ENCODE results near the gene NAALADL2.

NAALADL2 gene

DNA sequence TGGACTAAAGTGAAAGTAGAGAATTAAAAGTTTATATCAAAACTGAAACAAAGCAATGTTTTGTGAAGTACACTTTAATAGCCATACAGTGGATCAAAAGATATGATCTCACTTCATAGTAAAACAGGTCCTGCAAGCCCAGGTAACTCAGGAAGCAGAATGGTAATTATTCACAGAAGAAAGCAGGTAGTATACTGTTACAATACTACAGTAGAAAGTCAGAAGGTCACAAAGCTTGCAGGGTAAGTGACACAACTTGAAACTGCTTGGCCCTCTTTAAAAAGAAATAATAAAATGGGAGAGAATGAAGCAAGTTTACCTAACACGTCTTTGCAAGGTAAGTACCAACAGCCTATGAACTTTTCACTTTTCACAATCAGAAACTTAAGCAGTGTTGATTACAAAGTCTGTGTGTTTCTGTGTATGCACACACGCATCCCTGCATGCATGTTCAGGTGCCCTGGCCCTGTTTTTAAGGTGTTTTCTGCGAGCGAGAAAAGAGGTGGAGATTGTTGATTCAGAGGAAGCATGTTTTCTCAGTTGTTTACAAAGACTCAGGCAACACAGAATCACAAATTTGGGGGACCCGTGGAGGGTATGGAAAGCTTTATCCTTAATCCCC is at the start of gene NAALADL2:
Gene NAALADL2 (plus strand): TSS at position 221 of the 622 bp plus-strand sequence.
- Histone ChIP-seq H3K9me3 (ENCODE audit: control insufficient read depth, insufficient read depth, low read depth, low read length) (no peaks in the 10 kb centered on the region), H3K4me1 (ENCODE audit: control insufficient read depth, insufficient read depth, low read length) (peaks cover 8% of the 10 kb centered on the region; the same call in 1 of the 2 replicates), H3K9ac (ENCODE audit: low read length) (no peak within 1 kb of the TSS), H3K27me3 (ENCODE audit: control insufficient read depth, insufficient read depth, low read length) (no peaks in the 10 kb centered on the region), H3K36me3 (ENCODE audit: control insufficient read depth, insufficient read depth, low read length) (no peaks in the 10 kb centered on the region), H3K4me3 (ENCODE audit: low read depth, low read length) (no peak within 1 kb of the TSS), H3K27ac (ENCODE audit: low read depth, low read length) (no peak within 1 kb of the TSS)

DNA sequence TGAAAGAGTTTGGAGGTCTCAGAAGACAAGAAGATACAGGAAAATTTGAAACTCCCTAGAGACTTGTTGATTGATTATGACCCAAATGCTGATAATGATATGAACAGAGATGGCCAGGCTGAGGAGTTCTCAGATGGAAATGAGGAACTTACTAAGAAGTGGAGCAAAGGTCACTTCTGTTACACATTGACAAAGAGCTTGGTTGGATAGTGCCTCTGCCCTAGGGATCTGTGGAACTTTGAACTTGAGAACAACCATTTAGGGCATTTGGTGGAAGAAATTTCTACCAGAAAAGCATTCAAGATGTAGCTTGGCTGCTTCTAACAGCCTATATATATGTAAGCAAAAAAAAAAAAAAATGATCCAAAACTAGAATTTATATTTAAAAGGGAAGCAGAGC is 48.9 kb upstream of the NAALADL2 start:
- H3K4me3 ChIP-seq (ENCODE audit: low read depth, low read length) = no peak overlapping the region
- H3K36me3 ChIP-seq (ENCODE audit: control insufficient read depth, insufficient read depth, low read length) = no peaks in the 10 kb centered on the region
- H3K4me1 ChIP-seq (ENCODE audit: control insufficient read depth, insufficient read depth, low read length) = no peaks in the 10 kb centered on the region
- H3K27me3 ChIP-seq (ENCODE audit: control insufficient read depth, insufficient read depth, low read length) = no peaks in the 10 kb centered on the region
- H3K9me3 ChIP-seq (ENCODE audit: control insufficient read depth, insufficient read depth, low read depth, low read length) = peaks cover 9% of the 10 kb centered on the region
- H3K9ac ChIP-seq (ENCODE audit: low read length) = no peak overlapping the region
- no peak overlapping the region for H3K27ac ChIP-seq (ENCODE audit: low read depth, low read length)

DNA sequence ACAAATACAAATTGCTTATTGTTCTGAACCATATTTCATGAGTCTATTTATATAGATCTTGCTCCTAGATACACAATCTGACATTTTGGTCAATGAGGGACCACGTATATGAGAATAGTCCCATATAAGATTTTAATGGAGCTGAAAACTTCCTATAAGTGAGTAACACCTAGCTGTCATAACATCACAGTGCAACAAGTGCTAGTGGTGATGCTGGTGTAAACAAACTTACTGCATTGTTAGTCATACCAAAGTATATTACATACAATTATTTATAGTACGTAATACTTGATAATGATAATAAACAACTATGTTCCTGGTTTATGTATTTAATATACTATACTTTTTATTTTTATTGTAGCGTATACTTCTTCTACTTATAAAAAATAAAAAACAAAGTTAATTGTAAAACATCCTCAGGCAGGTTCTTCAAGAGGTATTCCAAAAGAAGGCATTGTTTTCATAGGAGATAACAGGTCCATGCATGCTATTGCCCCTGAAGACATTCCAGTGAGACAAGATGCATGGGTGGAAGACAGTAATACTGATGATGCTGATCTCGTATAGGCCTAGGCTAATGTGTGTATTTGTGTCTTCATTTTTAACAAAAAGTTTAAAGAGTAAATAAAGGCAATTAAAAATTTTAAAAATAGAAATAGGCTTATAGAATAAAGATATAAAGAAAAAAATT is 46.8 kb upstream of the NAALADL2 start:
- H3K27ac ChIP-seq (ENCODE audit: low read depth, low read length) = no peak overlapping the region
- H3K4me1 ChIP-seq (ENCODE audit: control insufficient read depth, insufficient read depth, low read length) = no peaks in the 10 kb centered on the region
- no peak overlapping the region for H3K4me3 ChIP-seq (ENCODE audit: low read depth, low read length)
- no peaks in the 10 kb centered on the region for H3K27me3 ChIP-seq (ENCODE audit: control insufficient read depth, insufficient read depth, low read length)
- H3K9me3 ChIP-seq (ENCODE audit: control insufficient read depth, insufficient read depth, low read depth, low read length) = peaks cover 9% of the 10 kb centered on the region
- H3K9ac ChIP-seq (ENCODE audit: low read length) = no peak overlapping the region
- H3K36me3 ChIP-seq (ENCODE audit: control insufficient read depth, insufficient read depth, low read length) = no peaks in the 10 kb centered on the region

DNA sequence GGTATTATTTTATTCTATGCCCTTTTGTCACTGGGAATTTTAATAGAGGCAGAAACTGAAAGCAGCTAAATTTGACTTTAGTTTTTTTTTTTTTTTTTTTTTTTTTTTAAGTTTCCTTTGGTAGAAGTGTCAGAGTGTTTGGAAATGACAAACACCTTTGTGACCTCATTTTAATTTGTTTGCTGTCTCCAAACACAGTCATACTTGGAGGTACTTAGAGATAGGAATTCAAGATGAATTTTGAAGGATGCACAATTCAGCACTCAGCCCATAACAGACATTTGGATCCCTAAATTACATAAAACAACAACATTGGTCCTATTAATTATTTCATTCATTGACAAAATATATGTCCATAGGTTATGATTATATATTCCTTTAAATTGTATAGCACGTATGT is 43.4 kb upstream of the NAALADL2 start:
- Histone ChIP-seq H3K4me3 (ENCODE audit: low read depth, low read length) (no peak overlapping the region), H3K9ac (ENCODE audit: low read length) (no peak overlapping the region), H3K27ac (ENCODE audit: low read depth, low read length) (no peak overlapping the region), H3K4me1 (ENCODE audit: control insufficient read depth, insufficient read depth, low read length) (no peaks in the 10 kb centered on the region), H3K27me3 (ENCODE audit: control insufficient read depth, insufficient read depth, low read length) (no peaks in the 10 kb centered on the region), H3K36me3 (ENCODE audit: control insufficient read depth, insufficient read depth, low read length) (no peaks in the 10 kb centered on the region), H3K9me3 (ENCODE audit: control insufficient read depth, insufficient read depth, low read depth, low read length) (peaks cover 6% of the 10 kb centered on the region)

DNA sequence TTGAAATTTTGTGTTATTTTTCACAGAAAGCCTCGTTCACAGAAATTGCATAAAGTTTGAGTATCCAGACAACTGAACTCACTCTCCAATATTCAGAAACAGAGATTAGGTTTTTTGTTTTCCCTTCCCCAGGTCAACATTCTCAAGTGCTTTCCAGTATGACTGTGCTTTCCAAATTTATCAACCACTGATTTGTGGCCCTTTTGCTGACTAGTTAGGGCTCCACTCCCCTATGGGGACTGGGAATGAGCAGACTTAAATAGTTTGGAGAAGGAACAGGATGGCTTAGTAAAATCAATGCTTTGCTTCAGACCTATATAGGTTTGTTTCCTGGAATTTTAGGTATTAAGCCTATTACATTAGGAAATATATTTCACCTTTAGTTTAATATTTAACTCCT is 38.2 kb upstream of the NAALADL2 start:
- H3K27me3 ChIP-seq (ENCODE audit: control insufficient read depth, insufficient read depth, low read length) = no peaks in the 10 kb centered on the region
- no peak overlapping the region for H3K27ac ChIP-seq (ENCODE audit: low read depth, low read length)
- H3K9me3 ChIP-seq (ENCODE audit: control insufficient read depth, insufficient read depth, low read depth, low read length) = no peaks in the 10 kb centered on the region

DNA sequence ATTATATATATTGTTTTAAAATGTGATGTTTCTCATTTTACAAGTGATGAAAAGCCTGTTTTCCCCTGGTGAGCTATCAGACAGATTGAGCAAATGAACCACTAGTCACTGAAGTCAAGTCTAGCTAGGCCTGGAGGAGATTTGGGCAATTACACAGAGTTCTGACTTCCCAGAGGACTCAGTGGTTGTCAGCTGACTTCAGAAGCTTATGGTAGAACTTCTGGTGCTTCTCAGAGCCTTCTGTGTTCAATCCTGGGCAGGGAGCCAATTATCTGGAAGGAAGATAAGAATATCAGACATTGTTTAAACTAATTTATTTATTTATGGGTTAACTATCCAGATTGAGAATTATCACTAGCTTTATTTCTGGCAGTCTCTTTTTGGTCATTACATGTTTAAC is 37.7 kb upstream of the NAALADL2 start:
- no peaks in the 10 kb centered on the region for H3K4me1 ChIP-seq (ENCODE audit: control insufficient read depth, insufficient read depth, low read length)
- H3K27me3 ChIP-seq (ENCODE audit: control insufficient read depth, insufficient read depth, low read length) = no peaks in the 10 kb centered on the region
- H3K36me3 ChIP-seq (ENCODE audit: control insufficient read depth, insufficient read depth, low read length) = no peaks in the 10 kb centered on the region
- no peak overlapping the region for H3K4me3 ChIP-seq (ENCODE audit: low read depth, low read length)
- H3K9ac ChIP-seq (ENCODE audit: low read length) = no peak overlapping the region
- H3K9me3 ChIP-seq (ENCODE audit: control insufficient read depth, insufficient read depth, low read depth, low read length) = no peaks in the 10 kb centered on the region
- no peak overlapping the region for H3K27ac ChIP-seq (ENCODE audit: low read depth, low read length)

More for the DNA sequence above, 38.2 kb upstream of the NAALADL2 start:
- H3K4me1 ChIP-seq (ENCODE audit: control insufficient read depth, insufficient read depth, low read length) = no peaks in the 10 kb centered on the region
- H3K4me3 ChIP-seq (ENCODE audit: low read depth, low read length) = no peak overlapping the region
- H3K36me3 ChIP-seq (ENCODE audit: control insufficient read depth, insufficient read depth, low read length) = no peaks in the 10 kb centered on the region
- no peak overlapping the region for H3K9ac ChIP-seq (ENCODE audit: low read length)

DNA sequence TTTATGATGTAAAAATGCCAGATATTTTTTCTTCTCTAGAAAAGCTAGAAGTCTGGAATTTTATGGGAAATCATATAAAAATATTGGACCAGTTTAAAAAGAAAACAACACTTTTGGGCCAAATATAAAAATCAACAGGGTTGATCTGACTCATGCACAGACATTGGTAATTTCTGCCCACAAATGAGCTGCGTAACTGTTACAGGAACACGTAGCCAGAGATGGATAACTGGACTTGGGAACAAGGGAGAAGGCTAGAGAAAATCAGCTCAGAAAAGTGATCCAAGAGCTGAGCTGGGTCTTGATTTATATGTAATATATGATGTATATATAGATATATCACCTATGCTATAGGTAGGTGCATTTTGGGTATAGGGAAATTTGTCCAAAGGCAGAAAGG is 36.8 kb upstream of the NAALADL2 start:
- Histone ChIP-seq H3K36me3 (ENCODE audit: control insufficient read depth, insufficient read depth, low read length) (no peaks in the 10 kb centered on the region), H3K27me3 (ENCODE audit: control insufficient read depth, insufficient read depth, low read length) (no peaks in the 10 kb centered on the region), H3K9ac (ENCODE audit: low read length) (no peak overlapping the region), H3K9me3 (ENCODE audit: control insufficient read depth, insufficient read depth, low read depth, low read length) (no peaks in the 10 kb centered on the region), H3K4me3 (ENCODE audit: low read depth, low read length) (no peak overlapping the region), H3K27ac (ENCODE audit: low read depth, low read length) (no peak overlapping the region), H3K4me1 (ENCODE audit: control insufficient read depth, insufficient read depth, low read length) (no peaks in the 10 kb centered on the region)

DNA sequence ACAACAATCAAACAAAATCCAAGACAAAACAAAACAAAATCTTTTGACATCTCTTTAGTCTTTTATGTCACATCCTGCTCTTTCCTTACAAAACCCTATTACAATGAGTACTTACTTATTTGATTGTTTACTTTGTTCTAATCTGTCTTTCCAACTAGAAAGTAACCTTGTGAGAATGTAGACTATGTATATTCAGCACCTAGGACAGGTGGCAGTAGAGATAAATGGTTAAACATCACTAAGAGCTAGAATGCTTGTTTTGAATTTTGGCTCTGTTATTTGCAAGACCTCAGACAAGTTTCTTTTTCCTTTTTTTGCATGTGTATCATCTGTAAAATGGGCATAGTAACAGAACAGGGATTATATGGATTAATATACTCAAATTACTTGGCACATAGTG is 33.1 kb upstream of the NAALADL2 start:
- Histone ChIP-seq H3K36me3 (ENCODE audit: control insufficient read depth, insufficient read depth, low read length) (no peaks in the 10 kb centered on the region), H3K27ac (ENCODE audit: low read depth, low read length) (no peak overlapping the region), H3K27me3 (ENCODE audit: control insufficient read depth, insufficient read depth, low read length) (no peaks in the 10 kb centered on the region), H3K9me3 (ENCODE audit: control insufficient read depth, insufficient read depth, low read depth, low read length) (no peaks in the 10 kb centered on the region), H3K4me3 (ENCODE audit: low read depth, low read length) (no peak overlapping the region), H3K9ac (ENCODE audit: low read length) (no peak overlapping the region), H3K4me1 (ENCODE audit: control insufficient read depth, insufficient read depth, low read length) (no peaks in the 10 kb centered on the region)

DNA sequence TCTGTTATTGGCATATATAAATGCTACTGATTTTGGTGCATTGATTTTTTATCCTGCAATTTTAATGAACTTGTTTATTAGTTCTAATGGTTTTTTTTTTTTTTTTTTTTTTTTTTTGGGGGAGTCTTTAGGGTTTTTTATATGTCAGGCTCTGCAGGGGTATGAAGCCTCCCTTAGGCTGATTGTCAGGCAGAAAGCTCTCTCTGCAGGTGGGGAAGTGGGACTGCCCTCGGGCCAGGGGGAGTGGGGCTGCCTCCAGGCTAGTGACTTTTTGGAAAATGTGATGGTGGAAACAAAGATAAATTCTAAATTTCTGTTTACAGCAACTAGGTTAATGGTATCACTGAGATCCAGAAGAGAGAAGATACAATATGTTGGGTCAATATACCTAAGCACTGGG is 14.4 kb upstream of the NAALADL2 start:
- Histone ChIP-seq H3K9ac (ENCODE audit: low read length) (no peak overlapping the region), H3K36me3 (ENCODE audit: control insufficient read depth, insufficient read depth, low read length) (no peaks in the 10 kb centered on the region), H3K27me3 (ENCODE audit: control insufficient read depth, insufficient read depth, low read length) (no peaks in the 10 kb centered on the region), H3K4me3 (ENCODE audit: low read depth, low read length) (no peak overlapping the region), H3K27ac (ENCODE audit: low read depth, low read length) (no peak overlapping the region), H3K9me3 (ENCODE audit: control insufficient read depth, insufficient read depth, low read depth, low read length) (no peaks in the 10 kb centered on the region), H3K4me1 (ENCODE audit: control insufficient read depth, insufficient read depth, low read length) (peaks cover 8% of the 10 kb centered on the region; the same call in 1 of the 2 replicates)

DNA sequence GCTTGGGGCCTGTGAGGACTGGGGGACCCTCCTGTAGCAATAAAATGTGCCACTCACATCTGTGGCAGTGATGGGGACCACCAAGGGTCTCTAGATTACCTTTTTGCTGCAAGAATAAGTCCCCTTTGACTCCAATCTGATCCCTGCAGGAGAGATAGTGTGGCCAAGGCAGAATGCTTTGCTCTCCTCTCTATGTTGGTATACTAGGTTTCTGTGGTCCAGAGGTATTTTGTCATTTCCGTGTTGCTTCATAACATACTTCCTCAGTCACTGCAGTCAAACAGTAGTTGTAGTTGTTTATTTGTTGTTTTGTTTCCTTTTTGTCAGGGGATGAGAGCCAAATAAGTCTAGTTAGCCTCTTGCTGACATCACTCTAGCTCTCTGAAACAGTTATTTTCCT is 13.1 kb upstream of the NAALADL2 start:
- H3K9ac ChIP-seq (ENCODE audit: low read length) = no peak overlapping the region
- no peaks in the 10 kb centered on the region for H3K27me3 ChIP-seq (ENCODE audit: control insufficient read depth, insufficient read depth, low read length)
- peaks cover 7% of the 10 kb centered on the region; the same call in 1 of the 2 replicates for H3K4me1 ChIP-seq (ENCODE audit: control insufficient read depth, insufficient read depth, low read length)
- no peaks in the 10 kb centered on the region for H3K36me3 ChIP-seq (ENCODE audit: control insufficient read depth, insufficient read depth, low read length)
- H3K9me3 ChIP-seq (ENCODE audit: control insufficient read depth, insufficient read depth, low read depth, low read length) = no peaks in the 10 kb centered on the region
- no peak overlapping the region for H3K4me3 ChIP-seq (ENCODE audit: low read depth, low read length)
- no peak overlapping the region for H3K27ac ChIP-seq (ENCODE audit: low read depth, low read length)

DNA sequence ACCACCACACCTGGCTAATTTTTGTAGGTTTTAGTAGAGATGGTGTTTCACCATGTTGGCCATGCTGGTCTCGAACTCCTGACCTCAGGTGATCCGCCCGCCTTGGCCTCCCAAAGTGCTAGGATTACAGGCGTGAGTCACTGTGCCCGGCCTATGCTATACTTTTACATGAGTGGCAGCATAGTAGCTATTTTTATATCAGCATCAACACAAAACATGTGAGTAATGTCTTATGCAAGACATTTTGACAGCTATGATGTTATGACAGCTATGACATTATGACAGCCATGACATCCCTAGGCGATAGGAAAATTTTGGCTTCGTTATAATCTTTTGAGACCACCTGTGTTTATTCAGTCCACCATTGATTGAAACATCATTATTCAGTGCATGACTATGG is 4.1 kb upstream of the NAALADL2 start:
- H3K4me1 ChIP-seq (ENCODE audit: control insufficient read depth, insufficient read depth, low read length) = peaks cover 8% of the 10 kb centered on the region; the same call in 1 of the 2 replicates
- H3K36me3 ChIP-seq (ENCODE audit: control insufficient read depth, insufficient read depth, low read length) = no peaks in the 10 kb centered on the region
- no peaks in the 10 kb centered on the region for H3K27me3 ChIP-seq (ENCODE audit: control insufficient read depth, insufficient read depth, low read length)
- H3K9me3 ChIP-seq (ENCODE audit: control insufficient read depth, insufficient read depth, low read depth, low read length) = no peaks in the 10 kb centered on the region
- no peak overlapping the region for H3K27ac ChIP-seq (ENCODE audit: low read depth, low read length)
- H3K9ac ChIP-seq (ENCODE audit: low read length) = no peak overlapping the region
- no peak overlapping the region for H3K4me3 ChIP-seq (ENCODE audit: low read depth, low read length)

All from HUES6 (cell line).